Brain microvascular endothelial cell (primary cell): Measurements from ENCODE around the gene ITGA8.

Experiments
- DNase-seq: peaks from one replicate; pipeline ENCODE4 v3.0.0-alpha.2; 2020
- H3K27ac ChIP-seq: fragments of 250-450 bp; sonication (Bioruptor Pico); 2 replicates; pipeline ENCODE4 v1.5.1; 2020; ENCODE audit warnings: mild to moderate bottlenecking, moderate library complexity
- H3K27me3 ChIP-seq: fragments of 250-450 bp; sonication (Bioruptor Pico); replicated peaks from 2 replicates; pipeline ENCODE4 v1.5.1; 2020; ENCODE audit warnings: mild to moderate bottlenecking
- H3K36me3 ChIP-seq: fragments of 250-450 bp; sonication (Bioruptor Pico); replicated peaks from 2 replicates; pipeline ENCODE4 v1.5.1; 2020; ENCODE audit warnings: mild to moderate bottlenecking
- H3K4me3 ChIP-seq: 2 replicates; pipeline ENCODE4 v1.5.1; 2011; ENCODE audit warnings: low read depth, mild to moderate bottlenecking, control low read depth, low read length, moderate library complexity
- CTCF ChIP-seq: IDR thresholded peaks from 2 replicates; pipeline ENCODE4 v1.5.1; 2011; ENCODE audit warnings: low read depth, mild to moderate bottlenecking, moderate library complexity, low read length, control low read depth, inconsistent platforms; ENCODE audit errors: missing control alignments
- in situ Hi-C: cut with HindIII; loops from 2 replicates; pipeline ENCODE4 v1.10.0; 2017; ENCODE audit warnings: low sequenced_read_pairs, low pct_ligation_motif_present

The ITGA8 gene

GRCh38 chr10:15625261-15625660 lies 94.5 kb downstream of the ITGA8 start:
- Histone ChIP-seq H3K27me3 (no peaks in the 10 kb centered on the region), H3K4me3 (no peak overlapping the region), H3K27ac (no peak overlapping the region), H3K36me3 (no peaks in the 10 kb centered on the region)
- no peak for DNase-seq
- no peak for TF ChIP-seq CTCF
- in situ Hi-C loops: no loop called here

DNA sequence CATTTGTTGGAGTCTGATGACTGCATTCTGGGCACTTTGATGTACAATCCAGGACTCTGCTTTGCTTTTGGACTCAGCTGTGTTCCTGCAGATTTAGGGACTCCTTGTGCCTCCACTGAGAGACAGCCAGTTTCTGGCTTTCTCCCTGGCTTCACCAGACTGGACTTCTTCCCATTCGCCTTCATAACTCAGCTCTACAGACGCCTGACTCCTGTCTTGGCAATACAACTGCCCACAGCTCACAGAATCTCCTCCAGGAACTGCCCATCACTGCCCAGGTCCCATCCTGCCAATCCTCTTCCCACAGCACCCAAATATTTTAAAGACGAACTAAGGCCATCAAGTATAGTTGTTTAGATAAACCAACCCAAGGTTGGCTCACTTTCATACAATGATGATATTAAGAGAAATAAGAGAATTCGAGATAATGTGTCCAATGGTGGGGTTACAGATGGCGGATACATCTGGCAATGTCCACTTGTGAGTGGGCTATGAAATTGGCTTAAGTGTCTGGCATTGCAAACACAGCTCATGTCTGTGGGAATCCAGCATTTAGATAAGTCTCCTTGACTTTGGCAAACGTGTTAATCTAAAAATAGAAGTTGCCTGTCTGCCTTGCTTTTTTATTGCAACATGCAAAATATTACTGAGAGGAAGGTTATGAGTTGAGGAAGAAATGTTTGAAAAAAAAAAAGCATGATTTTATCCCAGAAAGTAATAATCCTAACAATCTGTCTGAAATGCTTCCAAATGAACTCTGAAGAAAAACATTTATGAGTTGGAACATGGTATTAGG lies 95.1 kb downstream of the ITGA8 start:
- no peak overlapping the region for H3K27ac ChIP-seq
- in situ Hi-C loops: no loop called here
- no peaks in the 10 kb centered on the region for H3K36me3 ChIP-seq
- TF ChIP-seq CTCF: no peak
- no peak overlapping the region for H3K4me3 ChIP-seq
- DNase-seq: peak; percentile 25
- H3K27me3 ChIP-seq: no peaks in the 10 kb centered on the region

DNA sequence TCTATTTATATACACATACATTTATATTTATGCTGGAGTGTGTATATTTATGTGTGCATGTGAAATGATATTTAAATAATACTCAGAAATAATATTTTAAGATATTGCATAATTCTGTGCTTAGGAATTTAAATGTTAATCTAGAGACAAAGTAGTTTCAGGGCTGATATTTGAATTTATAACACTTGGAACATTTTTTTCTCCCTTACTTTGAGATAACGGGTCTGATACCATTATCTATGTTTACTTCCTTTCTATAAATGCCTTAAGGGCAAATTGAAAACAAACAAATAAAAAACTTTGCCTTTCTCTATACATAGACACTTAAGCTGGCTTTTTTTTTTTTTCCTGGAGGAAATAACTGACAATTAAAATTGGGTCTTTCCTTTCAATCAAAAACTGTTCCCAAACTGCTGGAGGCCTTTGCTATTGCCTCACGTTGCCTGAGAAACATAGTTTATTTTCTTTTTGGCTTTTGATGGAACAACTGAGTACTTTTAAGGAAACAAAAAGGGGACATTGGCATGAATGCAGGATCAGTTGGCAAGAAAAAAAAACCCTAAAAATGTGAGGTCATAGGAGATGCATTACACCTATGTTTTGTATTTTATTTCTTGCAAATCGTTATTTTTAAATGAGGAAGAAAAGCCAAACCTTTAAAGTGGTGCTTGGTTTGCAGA lies 98.7 kb downstream of the ITGA8 start:
- no peak for DNase-seq
- H3K27ac ChIP-seq: no peak overlapping the region
- no peak overlapping the region for H3K4me3 ChIP-seq
- H3K36me3 ChIP-seq: no peaks in the 10 kb centered on the region
- in situ Hi-C loops: no loop called here
- no peaks in the 10 kb centered on the region for H3K27me3 ChIP-seq
- no peak for TF ChIP-seq CTCF

DNA sequence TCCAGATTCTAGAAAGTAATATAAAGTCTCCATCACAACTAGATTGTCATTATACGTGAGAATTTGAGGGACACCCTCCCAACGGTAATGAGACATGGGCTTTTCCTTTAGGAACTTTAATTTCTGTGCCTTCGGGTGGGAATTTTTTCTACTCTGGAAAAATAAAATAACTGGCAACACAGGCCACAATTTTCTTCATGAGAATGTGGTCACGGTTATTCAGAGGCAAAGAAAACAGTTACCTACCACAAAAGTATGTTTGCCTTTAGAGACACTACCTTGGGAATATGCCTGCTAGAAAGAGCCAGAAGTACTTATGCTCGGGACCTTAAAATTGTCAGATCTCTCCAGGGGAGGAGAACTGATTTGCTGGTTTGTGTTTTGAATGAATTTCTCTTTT lies 99.4 kb downstream of the ITGA8 start:
- no peaks in the 10 kb centered on the region for H3K36me3 ChIP-seq
- in situ Hi-C loops: no loop called here

DNA sequence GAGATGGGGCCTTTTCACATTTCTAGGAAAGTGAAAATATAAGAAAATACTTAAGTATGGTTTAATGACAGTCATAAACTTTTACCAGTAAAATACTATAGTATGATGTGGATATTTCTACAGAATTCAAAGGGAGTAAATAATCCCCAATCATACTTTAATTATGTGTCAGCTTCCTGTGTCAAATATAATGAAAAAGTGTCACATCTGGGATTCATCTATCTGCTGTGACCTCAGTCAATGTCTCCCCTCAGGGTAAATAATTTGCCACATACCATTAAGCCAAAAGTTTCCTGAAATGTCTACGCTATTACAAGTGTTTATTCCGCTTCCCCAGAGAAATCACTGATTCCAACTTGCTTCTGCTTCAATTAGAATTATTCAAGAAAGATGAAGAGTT lies 110.5 kb downstream of the ITGA8 start:
- DNase-seq: no peak
- in situ Hi-C loops: no loop called here
- no peaks in the 10 kb centered on the region for H3K36me3 ChIP-seq
- H3K27ac ChIP-seq: no peak overlapping the region
- H3K4me3 ChIP-seq: no peak overlapping the region
- no peaks in the 10 kb centered on the region for H3K27me3 ChIP-seq
- TF ChIP-seq CTCF: no peak

More for the DNA sequence above, 99.4 kb downstream of the ITGA8 start:
- TF ChIP-seq CTCF: no peak
- Histone ChIP-seq H3K27ac (no peak overlapping the region), H3K4me3 (no peak overlapping the region), H3K27me3 (no peaks in the 10 kb centered on the region)
- DNase-seq: no peak
